GM18867 (cell line): ENCODE results near the gene UQCRQ.

Experiments used
- ATAC-seq: cut with Tn5 transposase; IDR thresholded peaks from one replicate; pipeline ENCODE4 v1.9.1; 2021; ENCODE audit warnings: mild to moderate bottlenecking, moderate library complexity; ENCODE audit not compliant: unreplicated experiment

UQCRQ gene

DNA sequence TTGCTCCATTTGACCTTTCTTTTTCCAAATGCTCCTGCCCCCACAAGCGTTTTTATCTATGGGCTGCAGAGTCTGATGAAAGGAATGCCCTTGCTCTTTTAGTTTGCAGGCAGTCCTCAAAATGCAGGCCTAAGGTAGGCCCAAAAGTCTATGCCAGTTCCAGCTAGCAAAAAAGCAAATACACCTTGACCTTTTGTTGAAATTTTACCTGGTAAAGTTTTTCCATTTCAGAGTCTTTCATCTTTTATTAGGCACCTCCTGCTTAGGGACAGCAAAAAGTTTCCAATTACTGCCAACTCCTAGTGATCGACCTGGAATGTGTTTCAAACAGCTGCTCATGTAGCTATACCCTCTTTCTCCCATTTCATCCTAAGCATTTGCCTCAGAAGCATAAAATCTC lies 4.4 kb downstream of the UQCRQ start:
- no peak for ATAC-seq

DNA sequence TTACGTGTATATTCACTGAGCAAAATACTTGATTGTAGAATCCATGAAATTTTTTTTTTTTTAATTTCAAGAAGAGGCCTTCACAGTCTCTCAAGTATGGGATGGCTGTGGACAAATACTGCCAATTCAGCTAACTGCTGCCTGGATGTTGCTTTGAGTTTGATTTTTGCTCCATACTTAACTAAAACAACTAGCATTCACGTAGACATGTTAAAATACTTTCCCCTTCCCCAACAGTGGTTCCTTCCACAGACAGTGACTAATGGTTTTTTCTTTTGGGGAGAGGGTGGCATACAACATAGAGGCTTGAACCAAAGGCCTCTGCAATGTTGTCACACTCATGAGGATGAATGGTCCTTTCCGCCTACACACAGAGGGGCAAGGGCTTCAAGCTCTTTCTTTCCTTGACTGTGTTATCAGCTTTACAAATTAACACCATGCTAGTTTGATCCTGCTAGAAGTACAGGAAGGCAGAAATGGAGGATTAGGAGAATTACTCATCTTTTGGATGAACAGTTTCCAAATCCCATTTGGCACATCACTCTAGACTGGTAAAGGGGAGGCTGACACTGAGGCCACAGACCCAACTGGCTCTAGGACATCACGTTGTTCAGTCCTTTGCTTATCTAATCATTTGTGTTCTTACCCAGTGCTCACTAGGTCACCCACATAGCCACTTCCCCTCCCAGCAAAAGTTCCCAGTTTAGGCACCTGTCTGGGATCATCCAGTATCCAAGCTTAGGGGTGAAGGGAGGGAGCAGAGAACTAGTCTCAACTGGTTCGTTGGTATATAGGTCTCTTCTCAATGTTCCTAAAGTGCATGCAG lies 5.2 kb downstream of the UQCRQ start:
- no peak for ATAC-seq

DNA sequence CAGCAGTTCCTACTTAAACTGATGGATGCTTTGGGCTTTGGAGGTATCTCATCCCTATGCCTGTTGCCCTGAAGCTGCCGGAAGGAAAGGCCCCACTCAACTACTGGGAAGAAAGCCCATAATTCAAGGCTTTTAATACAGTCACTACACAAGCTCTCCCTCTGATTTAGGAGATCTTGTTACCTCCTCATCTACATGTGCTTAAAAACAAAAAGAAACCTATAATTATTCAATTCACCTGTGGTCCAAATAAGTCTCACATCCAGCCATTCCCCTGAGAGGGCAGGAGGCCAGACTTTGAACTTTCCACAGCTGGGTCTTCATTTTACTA lies 6.3 kb downstream of the UQCRQ start:
- ATAC-seq = no peak

DNA sequence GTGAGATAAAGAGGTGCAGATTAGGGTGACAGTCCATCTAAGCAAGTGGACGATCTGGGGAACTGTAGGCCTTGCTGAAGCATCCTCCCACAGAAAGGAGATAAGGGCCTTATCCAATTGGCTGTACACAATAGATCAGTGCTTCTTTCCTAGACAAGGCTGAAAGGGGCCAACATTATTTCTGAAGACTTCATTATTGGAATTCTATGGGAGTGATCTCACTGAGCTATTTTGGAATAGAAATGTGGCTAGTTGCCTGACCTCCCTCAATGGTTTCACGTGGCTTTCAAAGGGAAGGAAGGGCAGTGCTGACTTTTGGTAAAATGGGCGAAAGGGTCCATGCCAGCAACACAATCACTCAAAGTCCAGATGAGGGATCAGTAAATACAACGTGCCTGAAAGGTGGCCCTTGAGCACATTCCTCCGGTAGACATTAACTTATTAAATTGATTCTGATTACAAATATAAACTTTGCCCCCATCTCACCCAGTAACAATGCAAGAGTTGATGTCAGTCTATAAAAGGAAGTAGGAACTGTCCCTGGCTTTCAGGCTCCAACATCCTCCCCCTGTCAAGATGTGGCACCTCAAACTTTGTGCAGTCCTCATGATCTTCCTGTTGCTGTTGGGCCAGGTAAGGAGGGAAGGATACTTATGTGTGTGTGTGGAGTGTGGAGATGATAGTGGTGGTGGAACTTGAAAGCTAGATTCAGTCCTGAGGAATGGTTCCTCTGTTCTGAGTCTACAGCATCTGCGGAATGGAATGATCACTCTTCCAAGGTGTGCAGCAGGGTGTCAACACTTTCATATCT lies 6.9 kb downstream of the UQCRQ start, which contains the start of gene LEAP2:
Gene LEAP2, plus strand, starts transcription at position 550 of the 811 bp plus-strand sequence. Its CDS starts 27 bp downstream, at position 577.
- no peak for ATAC-seq

DNA sequence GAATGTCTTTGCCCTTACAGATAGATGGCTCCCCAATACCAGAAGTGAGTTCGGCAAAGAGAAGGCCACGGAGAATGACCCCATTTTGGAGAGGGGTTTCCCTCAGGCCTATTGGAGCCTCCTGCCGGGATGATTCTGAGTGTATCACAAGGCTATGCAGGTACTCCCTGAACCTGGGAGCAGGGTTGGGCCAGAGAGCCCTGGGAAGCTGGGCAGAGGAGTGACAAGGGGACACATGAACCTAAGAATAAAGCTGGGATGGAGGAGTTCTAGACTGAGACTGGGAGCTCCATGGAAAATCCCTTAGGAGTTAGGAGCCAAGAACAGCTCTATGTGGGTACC lies 7.5 kb downstream of the UQCRQ start:
- ATAC-seq = no peak

GRCh38 chr5:132876020-132876759 lies 9.7 kb downstream of the UQCRQ start:
- no peak for ATAC-seq

DNA sequence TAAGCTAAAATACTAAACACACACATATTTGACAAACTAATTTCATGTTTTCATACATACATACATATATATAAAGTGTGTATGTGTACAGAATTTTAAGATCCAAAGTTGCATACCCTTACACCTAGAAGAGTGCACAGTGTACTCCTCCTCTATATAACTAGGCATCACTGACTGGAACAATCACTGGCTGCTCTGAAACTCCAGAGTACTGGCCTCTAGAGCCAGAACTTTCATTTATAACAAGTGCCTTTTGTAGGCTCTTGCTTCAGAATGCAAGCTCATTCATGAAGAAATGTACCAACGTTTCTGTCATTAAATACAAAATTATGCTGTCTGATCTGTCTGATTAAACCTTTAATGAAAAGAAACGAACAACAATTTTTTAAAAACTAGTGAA lies 11.0 kb downstream of the UQCRQ start:
- ATAC-seq = no peak

GRCh38 chr5:132877938-132878337 lies 11.5 kb downstream of the UQCRQ start:
- ATAC-seq = no peak

DNA sequence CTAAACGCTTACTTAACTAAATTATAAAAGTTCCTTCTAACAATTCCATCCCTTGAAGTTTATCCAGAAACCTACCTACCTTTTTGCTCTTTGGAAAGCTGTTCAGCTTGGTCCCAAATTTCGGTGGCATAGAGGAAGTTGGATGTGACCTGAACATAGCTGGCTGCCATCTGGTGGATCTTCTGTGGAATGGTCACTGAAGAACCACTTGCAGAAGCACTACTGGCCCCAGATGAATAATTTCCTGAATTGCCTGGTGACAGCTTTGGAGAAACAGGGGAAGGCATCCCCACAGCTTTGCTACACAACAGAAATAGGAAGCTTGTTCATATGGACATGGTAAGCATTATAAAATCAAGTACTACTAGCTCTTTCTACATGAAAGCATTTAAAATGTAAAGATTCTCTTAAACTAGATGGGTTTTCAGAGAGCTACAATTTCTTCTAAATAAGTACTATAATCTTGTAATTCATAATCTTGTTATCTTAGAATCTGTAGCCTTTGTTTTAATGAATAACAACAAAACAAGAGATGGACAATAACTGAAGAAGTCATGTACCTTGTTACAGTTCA lies 16.9 kb downstream of the UQCRQ start:
- ATAC-seq = peak; percentile 57

DNA sequence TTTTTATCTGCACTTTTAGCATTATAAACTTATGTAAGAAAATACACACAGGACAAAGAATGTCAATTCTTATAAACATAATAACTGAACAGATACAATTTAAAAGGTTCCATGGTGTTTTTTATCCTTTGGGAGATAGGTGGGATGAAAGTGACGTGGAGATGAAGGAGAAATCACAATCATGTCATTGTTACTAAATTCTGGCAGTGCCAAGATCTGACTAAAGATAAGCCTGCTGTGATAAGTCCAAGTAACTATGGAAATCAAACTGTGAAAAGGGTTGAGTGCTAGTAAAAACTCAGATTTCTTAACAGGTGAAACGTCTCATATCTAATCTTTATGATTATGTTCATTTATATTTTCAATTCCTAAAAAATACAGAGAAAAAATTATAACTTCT lies 18.1 kb downstream of the UQCRQ start:
- no peak for ATAC-seq

GRCh38 chr5:132886064-132886823 lies 19.8 kb downstream of the UQCRQ start:
- ATAC-seq = no peak

GRCh38 chr5:132887283-132887682 lies 20.8 kb downstream of the UQCRQ start:
- no peak for ATAC-seq

GRCh38 chr5:132889501-132889900 lies 23.1 kb downstream of the UQCRQ start:
- ATAC-seq = no peak

DNA sequence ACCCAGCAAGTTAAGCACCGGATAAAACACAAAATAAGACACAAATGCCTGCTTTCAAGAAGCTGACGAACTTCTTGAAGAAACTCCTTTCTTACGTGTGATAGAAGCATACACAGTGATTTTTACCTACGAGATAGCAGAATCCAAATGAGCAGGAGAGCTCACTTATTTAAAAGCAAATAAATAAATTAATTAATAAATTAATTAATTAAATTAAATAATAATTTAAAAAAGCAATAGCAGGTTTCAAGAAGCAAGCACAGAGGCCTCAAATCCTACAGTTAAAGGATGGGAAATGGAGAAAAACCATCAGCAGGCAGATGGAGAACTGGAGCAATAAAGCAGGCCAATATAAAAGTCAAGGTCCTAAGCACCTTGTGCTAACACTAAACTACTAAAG lies 24.4 kb downstream of the UQCRQ start:
- ATAC-seq = no peak

- ATAC-seq = no peak
These were observed 29.4 kb downstream of the UQCRQ start for GRCh38 chr5:132895719-132896305.

- no peak for ATAC-seq
These were observed 30.2 kb downstream of the UQCRQ start for GRCh38 chr5:132896685-132897084.

- no peak for ATAC-seq
These were observed 31.7 kb downstream of the UQCRQ start for GRCh38 chr5:132898094-132898493.

DNA sequence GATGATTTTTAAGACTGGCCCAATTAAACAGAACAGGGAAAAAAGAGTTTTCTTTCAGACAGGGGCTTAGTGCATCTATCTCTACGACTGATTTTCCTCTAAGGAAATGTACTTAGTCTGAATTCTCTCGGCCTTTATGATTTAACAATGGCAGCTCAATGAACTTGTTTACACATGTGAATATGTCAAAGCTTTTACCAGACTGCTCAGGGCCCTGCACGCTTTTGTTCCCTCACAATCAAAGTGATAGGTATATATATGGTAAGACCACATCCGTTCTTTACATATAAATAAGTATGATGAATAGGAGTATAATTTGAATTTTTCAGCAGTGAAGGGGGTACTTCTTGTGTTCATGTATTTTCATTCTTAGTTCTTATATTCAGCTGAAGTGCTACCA lies 34.6 kb downstream of the UQCRQ start:
- no peak for ATAC-seq

- no peak for ATAC-seq
These were observed 35.3 kb downstream of the UQCRQ start for GRCh38 chr5:132901730-132902129.

DNA sequence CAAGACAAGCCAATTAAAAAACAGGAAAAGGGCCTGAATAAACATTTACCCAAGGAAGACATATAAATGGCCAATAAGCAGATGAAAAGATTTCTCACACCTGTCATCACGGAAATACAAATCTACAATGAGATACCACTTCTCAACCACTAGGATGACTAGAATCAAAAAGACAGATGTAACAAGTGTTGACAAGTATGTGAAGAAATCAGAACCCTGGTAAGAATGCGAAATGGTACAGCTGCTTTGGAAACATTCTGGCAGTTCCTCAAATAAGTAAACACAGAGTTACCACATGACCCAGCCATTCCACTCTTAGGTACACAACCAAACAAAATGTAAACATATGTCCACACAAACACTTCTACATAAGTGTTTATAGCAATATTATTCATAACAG lies 39.5 kb downstream of the UQCRQ start:
- no peak for ATAC-seq
